ENCODE data around the gene DIAPH2.

DNA sequence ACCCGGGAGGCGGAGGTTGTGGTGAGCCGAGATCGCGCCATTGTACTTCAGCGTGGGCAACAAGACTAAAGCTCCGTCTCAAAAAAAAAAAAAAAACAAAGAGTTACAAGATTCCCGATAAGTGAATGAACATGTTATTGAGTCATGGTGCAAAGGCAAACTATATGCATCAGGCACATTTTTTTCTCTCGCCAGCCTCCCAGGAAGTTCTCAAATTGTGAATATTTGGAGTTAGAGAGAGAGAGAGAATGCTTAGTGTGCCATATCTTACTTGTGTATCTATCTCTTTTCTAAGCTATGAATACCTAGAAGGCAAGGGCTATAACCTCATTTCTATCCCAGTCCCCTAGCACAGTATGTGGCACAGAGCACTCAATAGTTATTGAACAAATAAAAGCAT is 599.9 kb downstream of the DIAPH2 start:
- no peak for TF ChIP-seq POLR2AphosphoS5 (IDR thresholded peaks at IDR 0.05; ENCODE audit: low read depth, low read length)
- no peak for TF ChIP-seq TAF1 (IDR thresholded peaks at IDR 0.05; ENCODE audit: low read depth, low read length)

All from GM12891 (cell line).